Mucosa of rectum (tissue), 2 donors: ENCODE measurements around the gene MARCHF10.

Experiments
- H3K27ac ChIP-seq, 2 donors: one replicate each; pipeline ENCODE4 v1.7.0; 2013; ENCODE audit warnings: inconsistent platforms in 2 of 2, low read depth in 2 of 2, low read length in 2 of 2
- H3K27me3 ChIP-seq, 2 donors: one replicate each; pipeline ENCODE4 v1.7.0; 2013; ENCODE audit warnings: low read length in 2 of 2; ENCODE audit not compliant: control insufficient read depth in 2 of 2, insufficient read depth in 2 of 2
- H3K36me3 ChIP-seq, 2 donors: one replicate each; pipeline ENCODE4 v1.7.0; 2013; ENCODE audit warnings: low read length in 2 of 2; ENCODE audit not compliant: control insufficient read depth in 2 of 2, insufficient read depth in 2 of 2
- H3K4me1 ChIP-seq, 2 donors: one replicate each; pipeline ENCODE4 v1.7.0; 2013; ENCODE audit warnings: low read length in 2 of 2, mild to moderate bottlenecking in 1 of 2; ENCODE audit not compliant: control insufficient read depth in 2 of 2, insufficient read depth in 2 of 2
- H3K4me3 ChIP-seq, 2 donors: one replicate each; pipeline ENCODE4 v1.7.0; 2013; ENCODE audit warnings: low read length in 2 of 2
- H3K9ac ChIP-seq, 2 donors: one replicate each; pipeline ENCODE4 v1.7.0; 2013; ENCODE audit warnings: low read length in 2 of 2, low read depth in 1 of 2, mild to moderate bottlenecking in 1 of 2
- H3K9me3 ChIP-seq, 2 donors: one replicate each; pipeline ENCODE4 v1.7.0; 2013; ENCODE audit warnings: low read length in 2 of 2; ENCODE audit not compliant: control insufficient read depth in 2 of 2
- donor health status: healthy.
- donor health status: Normal muscosa, but diverticular disease.

MARCHF10 gene

GRCh38 chr17:62653002-62653825 lies 154.9 kb downstream of the MARCHF10 start:
- Histone ChIP-seq H3K9me3 (no peaks in the 10 kb centered on the region), H3K9ac (peak overlapping the region in 1 of 2 donors; percentile 6), H3K27ac (peak overlapping the region in 1 of 2 donors; percentile 32), H3K4me3 (peak overlapping the region; percentile 63 to 65), H3K27me3 (no peaks in the 10 kb centered on the region), H3K36me3 (no peaks in the 10 kb centered on the region), H3K4me1 (peaks cover 3 to 16% of the 10 kb centered on the region in 2 donors)

DNA sequence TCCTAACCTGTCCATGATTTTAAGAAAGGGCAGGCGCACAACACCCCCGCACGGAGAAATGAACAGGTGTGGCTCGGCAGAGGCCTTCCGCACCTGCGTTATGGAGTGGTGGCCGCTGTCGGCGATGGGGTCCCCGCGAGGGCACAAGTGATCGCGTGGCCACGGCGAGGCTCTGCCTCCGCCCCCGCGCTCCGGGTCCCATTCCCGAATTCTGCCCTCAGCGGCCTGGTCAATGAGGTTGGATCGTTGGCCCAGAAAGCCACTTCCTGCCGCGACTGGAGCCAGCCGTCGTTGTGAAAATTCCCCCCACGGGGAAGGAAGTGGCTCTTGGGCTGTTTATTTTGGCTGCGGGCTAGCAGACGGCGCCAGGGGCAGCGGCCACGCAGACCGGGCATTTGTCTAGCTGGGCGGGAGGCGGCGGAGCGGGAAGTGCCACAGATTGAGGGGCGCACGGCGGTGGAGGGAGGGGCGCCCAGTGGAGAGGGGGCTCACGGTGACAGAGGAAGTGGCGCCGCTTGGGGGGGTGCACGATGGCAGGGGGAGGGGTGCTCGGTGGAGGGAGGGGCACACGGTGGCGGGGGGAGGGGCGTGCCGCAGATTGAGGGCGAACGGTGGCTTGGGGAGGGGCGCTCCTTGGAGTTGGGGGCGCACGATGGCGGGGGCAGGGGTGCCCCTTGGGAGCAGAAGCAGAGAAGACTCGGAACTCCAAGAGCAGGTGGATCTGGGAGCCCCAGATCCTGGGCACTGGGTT lies 155.7 kb downstream of the MARCHF10 start:
- peak overlapping the region; percentile 63 to 65 for H3K4me3 ChIP-seq
- H3K27me3 ChIP-seq: no peaks in the 10 kb centered on the region
- H3K27ac ChIP-seq: peak overlapping the region in 1 of 2 donors; percentile 32
- peak overlapping the region in 1 of 2 donors; percentile 38 for H3K9ac ChIP-seq
- H3K4me1 ChIP-seq: peaks cover 3 to 16% of the 10 kb centered on the region in 2 donors
- H3K9me3 ChIP-seq: no peaks in the 10 kb centered on the region
- H3K36me3 ChIP-seq: no peaks in the 10 kb centered on the region
